ENCODE results near the gene EFCAB11. TPM values are rescaled to one million over a fixed set of nuclear protein-coding genes. Genes with fewer than 3 reads are reported as not detected.

The EFCAB11 gene
- total and polyA plus RNA-seq, 9 of the 15 experiments (the other 6 are each of a cell fraction or from before 2014, with no cell fraction given): 13.4 to 37.9 (median 17.4) TPM

DNA sequence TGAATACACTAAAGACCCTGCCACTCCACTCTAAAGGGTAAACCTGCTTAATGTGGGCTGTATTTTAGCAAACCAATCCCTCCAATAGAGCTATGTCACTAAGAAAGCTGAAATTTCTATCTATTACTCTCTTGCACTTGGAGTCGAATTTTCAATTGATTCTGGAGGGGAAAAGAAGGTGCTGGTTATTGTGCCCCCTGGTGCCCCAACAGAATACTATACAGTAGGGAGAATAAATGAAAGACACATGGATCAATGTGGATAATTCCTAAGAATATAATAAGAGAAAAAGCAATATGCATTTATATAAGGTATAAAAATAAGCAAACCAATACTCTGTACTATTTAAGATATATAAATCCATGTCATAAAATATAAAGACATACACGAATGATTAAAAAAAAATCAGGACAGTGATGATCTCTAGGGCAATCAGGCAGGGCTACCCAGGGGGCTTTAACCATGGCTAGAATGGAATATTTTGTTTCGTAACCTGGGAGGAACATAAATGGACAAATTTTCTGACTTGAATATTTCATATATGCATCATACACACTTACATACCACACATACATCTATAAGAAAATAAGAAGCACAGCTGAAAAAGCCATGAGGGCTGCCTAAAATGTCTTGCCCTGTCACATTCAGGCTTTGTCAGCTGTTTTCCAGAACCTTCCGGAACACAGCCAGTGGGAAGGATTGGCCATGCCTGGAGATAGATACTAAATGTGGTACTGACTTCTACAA lies 54.4 kb downstream of the EFCAB11 start:
- H3K9me1 ChIP-seq (ENCODE audit: control insufficient read depth, insufficient read depth, low read length): no peaks in the 10 kb centered on the region
- ChIA-PET CTCF (ENCODE audit: low intra/inter-chr PET ratio) (no interaction called here), POLR2A (no interaction called here)
- intact Hi-C loops (cut with micrococcal nuclease): no loop called here
- TF ChIP-seq GTF2E2 (tag; IDR thresholded peaks at IDR 0.05) (no peak), CBX5 (IDR thresholded peaks at IDR 0.05; ENCODE audit: borderline replicate concordance, low read depth) (no peak), TCF7 (IDR thresholded peaks at IDR 0.05; ENCODE audit: borderline replicate concordance) (no peak), RAD21 (CRISPR knock-in tag; conservative IDR thresholded peaks at IDR 0.05 in 1 of 2, IDR thresholded peaks at IDR 0.05 in 1 of 2) (peak; percentile 44 to 48)
- TF ChIP-seq, protein P1, sequence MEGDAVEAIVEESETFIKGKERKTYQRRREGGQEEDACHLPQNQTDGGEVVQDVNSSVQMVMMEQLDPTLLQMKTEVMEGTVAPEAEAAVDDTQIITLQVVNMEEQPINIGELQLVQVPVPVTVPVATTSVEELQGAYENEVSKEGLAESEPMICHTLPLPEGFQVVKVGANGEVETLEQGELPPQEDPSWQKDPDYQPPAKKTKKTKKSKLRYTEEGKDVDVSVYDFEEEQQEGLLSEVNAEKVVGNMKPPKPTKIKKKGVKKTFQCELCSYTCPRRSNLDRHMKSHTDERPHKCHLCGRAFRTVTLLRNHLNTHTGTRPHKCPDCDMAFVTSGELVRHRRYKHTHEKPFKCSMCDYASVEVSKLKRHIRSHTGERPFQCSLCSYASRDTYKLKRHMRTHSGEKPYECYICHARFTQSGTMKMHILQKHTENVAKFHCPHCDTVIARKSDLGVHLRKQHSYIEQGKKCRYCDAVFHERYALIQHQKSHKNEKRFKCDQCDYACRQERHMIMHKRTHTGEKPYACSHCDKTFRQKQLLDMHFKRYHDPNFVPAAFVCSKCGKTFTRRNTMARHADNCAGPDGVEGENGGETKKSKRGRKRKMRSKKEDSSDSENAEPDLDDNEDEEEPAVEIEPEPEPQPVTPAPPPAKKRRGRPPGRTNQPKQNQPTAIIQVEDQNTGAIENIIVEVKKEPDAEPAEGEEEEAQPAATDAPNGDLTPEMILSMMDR (IDR thresholded peaks at IDR 0.05 in 2 of 3, conservative IDR thresholded peaks at IDR 0.05 in 1 of 3; ENCODE audit: insufficient read depth in 2 of 3, low read depth in 1 of 3, low read length in 3 of 3): peak in 2 of 3 experiments; percentile 21 to 30; a peak in 1 of 6 replicates
- TF ChIP-seq, protein P2, sequence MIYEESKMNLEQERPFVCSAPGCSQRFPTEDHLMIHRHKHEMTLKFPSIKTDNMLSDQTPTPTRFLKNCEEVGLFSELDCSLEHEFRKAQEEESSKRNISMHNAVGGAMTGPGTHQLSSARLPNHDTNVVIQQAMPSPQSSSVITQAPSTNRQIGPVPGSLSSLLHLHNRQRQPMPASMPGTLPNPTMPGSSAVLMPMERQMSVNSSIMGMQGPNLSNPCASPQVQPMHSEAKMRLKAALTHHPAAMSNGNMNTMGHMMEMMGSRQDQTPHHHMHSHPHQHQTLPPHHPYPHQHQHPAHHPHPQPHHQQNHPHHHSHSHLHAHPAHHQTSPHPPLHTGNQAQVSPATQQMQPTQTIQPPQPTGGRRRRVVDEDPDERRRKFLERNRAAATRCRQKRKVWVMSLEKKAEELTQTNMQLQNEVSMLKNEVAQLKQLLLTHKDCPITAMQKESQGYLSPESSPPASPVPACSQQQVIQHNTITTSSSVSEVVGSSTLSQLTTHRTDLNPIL (CRISPR knock-in tag; IDR thresholded peaks at IDR 0.05): no peak
- TF ChIP-seq, protein P3, sequence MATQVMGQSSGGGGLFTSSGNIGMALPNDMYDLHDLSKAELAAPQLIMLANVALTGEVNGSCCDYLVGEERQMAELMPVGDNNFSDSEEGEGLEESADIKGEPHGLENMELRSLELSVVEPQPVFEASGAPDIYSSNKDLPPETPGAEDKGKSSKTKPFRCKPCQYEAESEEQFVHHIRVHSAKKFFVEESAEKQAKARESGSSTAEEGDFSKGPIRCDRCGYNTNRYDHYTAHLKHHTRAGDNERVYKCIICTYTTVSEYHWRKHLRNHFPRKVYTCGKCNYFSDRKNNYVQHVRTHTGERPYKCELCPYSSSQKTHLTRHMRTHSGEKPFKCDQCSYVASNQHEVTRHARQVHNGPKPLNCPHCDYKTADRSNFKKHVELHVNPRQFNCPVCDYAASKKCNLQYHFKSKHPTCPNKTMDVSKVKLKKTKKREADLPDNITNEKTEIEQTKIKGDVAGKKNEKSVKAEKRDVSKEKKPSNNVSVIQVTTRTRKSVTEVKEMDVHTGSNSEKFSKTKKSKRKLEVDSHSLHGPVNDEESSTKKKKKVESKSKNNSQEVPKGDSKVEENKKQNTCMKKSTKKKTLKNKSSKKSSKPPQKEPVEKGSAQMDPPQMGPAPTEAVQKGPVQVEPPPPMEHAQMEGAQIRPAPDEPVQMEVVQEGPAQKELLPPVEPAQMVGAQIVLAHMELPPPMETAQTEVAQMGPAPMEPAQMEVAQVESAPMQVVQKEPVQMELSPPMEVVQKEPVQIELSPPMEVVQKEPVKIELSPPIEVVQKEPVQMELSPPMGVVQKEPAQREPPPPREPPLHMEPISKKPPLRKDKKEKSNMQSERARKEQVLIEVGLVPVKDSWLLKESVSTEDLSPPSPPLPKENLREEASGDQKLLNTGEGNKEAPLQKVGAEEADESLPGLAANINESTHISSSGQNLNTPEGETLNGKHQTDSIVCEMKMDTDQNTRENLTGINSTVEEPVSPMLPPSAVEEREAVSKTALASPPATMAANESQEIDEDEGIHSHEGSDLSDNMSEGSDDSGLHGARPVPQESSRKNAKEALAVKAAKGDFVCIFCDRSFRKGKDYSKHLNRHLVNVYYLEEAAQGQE (IDR thresholded peaks at IDR 0.05; ENCODE audit: borderline replicate concordance): peak; percentile 19; the same call in 1 of the 2 replicates
- TF ChIP-seq, protein P3 (CRISPR knock-in tag; IDR thresholded peaks at IDR 0.05; ENCODE audit: low read depth): no peak
- no peaks in the 10 kb centered on the region for H3K79me2 ChIP-seq (ENCODE audit: control insufficient read depth, insufficient read depth, low read length)
- BruUV-seq (replicated peaks): no TSS peak
- no peaks in the 10 kb centered on the region for H3K27me3 ChIP-seq (ENCODE audit: control insufficient read depth in 2 of 2, insufficient read depth in 2 of 2, low read length in 2 of 2)
- H3K4me2 ChIP-seq (ENCODE audit: insufficient read depth, low read length): no peak overlapping the region
- WGBS (ENCODE audit: insufficient coverage, low coverage, missing lambda C conversion rate): 41% methylated on average over 4 of the region's 4 CpGs
- no peaks in the 10 kb centered on the region for H3K4me1 ChIP-seq (replicated peaks in 1 of 2; ENCODE audit: control insufficient read depth in 2 of 2, insufficient read depth in 2 of 2, low read length in 2 of 2)
- DNase-seq (ENCODE audit: extremely low read depth in 1 of 4, low spot score in 3 of 4): peak in 2 of 4 experiments; percentile 3 to 4
- no peak overlapping the region for H2AFZ ChIP-seq (ENCODE audit: low read depth, low read length)
- H3K36me3 ChIP-seq (ENCODE audit: control insufficient read depth, insufficient read depth, low read length): no peaks in the 10 kb centered on the region
- H3K9me3 ChIP-seq (replicated peaks; ENCODE audit: control insufficient read depth, insufficient read depth, low read depth, low read length): no peaks in the 10 kb centered on the region
- in situ Hi-C loops (cut with MboI): no loop called here
- no peak for FAIRE-seq
- H3K9ac ChIP-seq (ENCODE audit: insufficient read depth in 1 of 2, low read depth in 2 of 2, low read length in 2 of 2): no peak overlapping the region
- ATAC-seq: peak; percentile 55; the same call in 1 of the 3 replicates
- H4K20me1 ChIP-seq (replicated peaks; ENCODE audit: control insufficient read depth, insufficient read depth, low read length): no peaks in the 10 kb centered on the region
- no peak overlapping the region for H3K27ac ChIP-seq (ENCODE audit: extremely low read depth, low read depth, low read length)
- H3K4me3 ChIP-seq: no peak overlapping the region
